HepG2 (cell line): ENCODE results near the gene PSD4. TPM values are rescaled to one million over a fixed set of nuclear protein-coding genes. Genes with fewer than 3 reads are reported as not detected.

Experiments
- CENPT ChIP-seq: sonication (generic); formaldehyde crosslinking; IDR thresholded peaks from 2 replicates; pipeline ENCODE4 v1.8.0; 2022; ENCODE audit warnings: low read depth, mild to moderate bottlenecking, moderate library complexity, missing genetic modification reagents
- FOXO4 ChIP-seq: sonication (generic); formaldehyde crosslinking; conservative IDR thresholded peaks from 2 replicates; pipeline ENCODE4 v1.8.1; 2023; ENCODE audit warnings: missing genetic modification reagents
- GATAD1 ChIP-seq: IDR thresholded peaks from 2 replicates; pipeline ENCODE4 v1.6.1; 2016; ENCODE audit warnings: missing genetic modification reagents, missing compliant biosample characterization
- KDM2A ChIP-seq: sonication (generic); formaldehyde crosslinking; IDR thresholded peaks from 2 replicates; pipeline ENCODE4 v1.4.0; 2020; ENCODE audit warnings: low read depth, missing genetic modification reagents, borderline replicate concordance
- WIZ ChIP-seq: sonication (generic); formaldehyde crosslinking; IDR thresholded peaks from 2 replicates; pipeline ENCODE4 v1.5.1; 2020; ENCODE audit warnings: mild to moderate bottlenecking, missing genetic modification reagents
- ZBTB2 ChIP-seq: sonication (generic); formaldehyde crosslinking; IDR thresholded peaks from 2 replicates; pipeline ENCODE4 v1.8.0; 2022; ENCODE audit warnings: low read depth, missing genetic modification reagents
- ZFP91 ChIP-seq: sonication (generic); formaldehyde crosslinking; IDR thresholded peaks from 2 replicates; pipeline ENCODE4 v1.9.0; 2022; ENCODE audit warnings: missing genetic modification reagents, mild to moderate bottlenecking, borderline replicate concordance
- ZFY ChIP-seq: sonication (generic); formaldehyde crosslinking; IDR thresholded peaks from 2 replicates; pipeline ENCODE4 v1.4.0; 2020; ENCODE audit warnings: missing genetic modification reagents
- ZNF234 ChIP-seq: sonication (generic); formaldehyde crosslinking; conservative IDR thresholded peaks from 2 replicates; pipeline ENCODE4 v1.5.1; 2020; ENCODE audit warnings: mild to moderate bottlenecking, missing genetic modification reagents
- ZNF878 ChIP-seq: sonication (generic); formaldehyde crosslinking; IDR thresholded peaks from 2 replicates; pipeline ENCODE4 v1.8.1; 2023; ENCODE audit warnings: mild to moderate bottlenecking, missing genetic modification reagents, moderate library complexity
- polyA plus RNA-seq, 8 experiments: library from polyadenylated mRNA; depleted of rRNA in 3 of 8; stranded (reverse) in 7 of 8; unstranded in 1 of 8; fragments of >200 nt; fragmentation: Illumina TruSeq in 4 of 8; extraction: Trizol in 4 of 8; gene quantifications; 2 replicates each; pipeline versions ENCODE4 v1.2.1 to v1.2.3, GENCODE V29; 2011 to 2016; ENCODE audit warnings: low read depth in 4 of 8, missing spikeins in 1 of 8, mixed read lengths in 1 of 8; ENCODE audit not compliant: insufficient read depth in 1 of 8
- total RNA-seq, 5 experiments: library from RNA; depleted of rRNA; stranded (reverse); fragments of >200 nt; fragmentation: Illumina TruSeq; extraction: Trizol; gene quantifications; 2 replicates each; pipeline ENCODE4 v1.2.3, GENCODE V29; 2016; ENCODE audit warnings: low read depth in 1 of 5
- TF ChIP-seq, protein P1 (sequence below): sonication (generic); formaldehyde crosslinking; IDR thresholded peaks from 2 replicates; pipeline ENCODE4 v1.9.0; 2021; ENCODE audit warnings: missing genetic modification reagents, borderline replicate concordance
- TF ChIP-seq, protein P2 (sequence below): sonication (generic); formaldehyde crosslinking; IDR thresholded peaks from 2 replicates; pipeline ENCODE4 v1.4.0; 2020; ENCODE audit warnings: missing genetic modification reagents, borderline replicate concordance
- TF ChIP-seq, protein P3 (sequence below): sonication (generic); formaldehyde crosslinking; IDR thresholded peaks from 2 replicates; pipeline ENCODE4 v1.4.0; 2020; ENCODE audit warnings: missing genetic modification reagents, borderline replicate concordance
- TF ChIP-seq, protein P4 (sequence below): fragments of 450-650 bp; IDR thresholded peaks from 2 replicates; pipeline ENCODE4 v1.6.1; 2016

Gene PSD4
- total and polyA plus RNA-seq, 2 of the 13 experiments (the other 11 are each of a cell fraction or from before 2014, with no cell fraction given), result 5.8 to 9.4 TPM

GRCh38 chr2:113164930-113165585 is 8.7 kb upstream of the PSD4 start (continued):
- TF ChIP-seq, protein P1, sequence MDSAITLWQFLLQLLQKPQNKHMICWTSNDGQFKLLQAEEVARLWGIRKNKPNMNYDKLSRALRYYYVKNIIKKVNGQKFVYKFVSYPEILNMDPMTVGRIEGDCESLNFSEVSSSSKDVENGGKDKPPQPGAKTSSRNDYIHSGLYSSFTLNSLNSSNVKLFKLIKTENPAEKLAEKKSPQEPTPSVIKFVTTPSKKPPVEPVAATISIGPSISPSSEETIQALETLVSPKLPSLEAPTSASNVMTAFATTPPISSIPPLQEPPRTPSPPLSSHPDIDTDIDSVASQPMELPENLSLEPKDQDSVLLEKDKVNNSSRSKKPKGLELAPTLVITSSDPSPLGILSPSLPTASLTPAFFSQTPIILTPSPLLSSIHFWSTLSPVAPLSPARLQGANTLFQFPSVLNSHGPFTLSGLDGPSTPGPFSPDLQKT (CRISPR knock-in tag), result no peak
- TF ChIP-seq, protein P2, sequence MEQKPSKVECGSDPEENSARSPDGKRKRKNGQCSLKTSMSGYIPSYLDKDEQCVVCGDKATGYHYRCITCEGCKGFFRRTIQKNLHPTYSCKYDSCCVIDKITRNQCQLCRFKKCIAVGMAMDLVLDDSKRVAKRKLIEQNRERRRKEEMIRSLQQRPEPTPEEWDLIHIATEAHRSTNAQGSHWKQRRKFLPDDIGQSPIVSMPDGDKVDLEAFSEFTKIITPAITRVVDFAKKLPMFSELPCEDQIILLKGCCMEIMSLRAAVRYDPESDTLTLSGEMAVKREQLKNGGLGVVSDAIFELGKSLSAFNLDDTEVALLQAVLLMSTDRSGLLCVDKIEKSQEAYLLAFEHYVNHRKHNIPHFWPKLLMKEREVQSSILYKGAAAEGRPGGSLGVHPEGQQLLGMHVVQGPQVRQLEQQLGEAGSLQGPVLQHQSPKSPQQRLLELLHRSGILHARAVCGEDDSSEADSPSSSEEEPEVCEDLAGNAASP (CRISPR knock-in tag), result no peak
- peak; percentile 51; the same call in 1 of the 2 replicates for TF ChIP-seq KDM2A (CRISPR knock-in tag)
- TF ChIP-seq, protein P3, sequence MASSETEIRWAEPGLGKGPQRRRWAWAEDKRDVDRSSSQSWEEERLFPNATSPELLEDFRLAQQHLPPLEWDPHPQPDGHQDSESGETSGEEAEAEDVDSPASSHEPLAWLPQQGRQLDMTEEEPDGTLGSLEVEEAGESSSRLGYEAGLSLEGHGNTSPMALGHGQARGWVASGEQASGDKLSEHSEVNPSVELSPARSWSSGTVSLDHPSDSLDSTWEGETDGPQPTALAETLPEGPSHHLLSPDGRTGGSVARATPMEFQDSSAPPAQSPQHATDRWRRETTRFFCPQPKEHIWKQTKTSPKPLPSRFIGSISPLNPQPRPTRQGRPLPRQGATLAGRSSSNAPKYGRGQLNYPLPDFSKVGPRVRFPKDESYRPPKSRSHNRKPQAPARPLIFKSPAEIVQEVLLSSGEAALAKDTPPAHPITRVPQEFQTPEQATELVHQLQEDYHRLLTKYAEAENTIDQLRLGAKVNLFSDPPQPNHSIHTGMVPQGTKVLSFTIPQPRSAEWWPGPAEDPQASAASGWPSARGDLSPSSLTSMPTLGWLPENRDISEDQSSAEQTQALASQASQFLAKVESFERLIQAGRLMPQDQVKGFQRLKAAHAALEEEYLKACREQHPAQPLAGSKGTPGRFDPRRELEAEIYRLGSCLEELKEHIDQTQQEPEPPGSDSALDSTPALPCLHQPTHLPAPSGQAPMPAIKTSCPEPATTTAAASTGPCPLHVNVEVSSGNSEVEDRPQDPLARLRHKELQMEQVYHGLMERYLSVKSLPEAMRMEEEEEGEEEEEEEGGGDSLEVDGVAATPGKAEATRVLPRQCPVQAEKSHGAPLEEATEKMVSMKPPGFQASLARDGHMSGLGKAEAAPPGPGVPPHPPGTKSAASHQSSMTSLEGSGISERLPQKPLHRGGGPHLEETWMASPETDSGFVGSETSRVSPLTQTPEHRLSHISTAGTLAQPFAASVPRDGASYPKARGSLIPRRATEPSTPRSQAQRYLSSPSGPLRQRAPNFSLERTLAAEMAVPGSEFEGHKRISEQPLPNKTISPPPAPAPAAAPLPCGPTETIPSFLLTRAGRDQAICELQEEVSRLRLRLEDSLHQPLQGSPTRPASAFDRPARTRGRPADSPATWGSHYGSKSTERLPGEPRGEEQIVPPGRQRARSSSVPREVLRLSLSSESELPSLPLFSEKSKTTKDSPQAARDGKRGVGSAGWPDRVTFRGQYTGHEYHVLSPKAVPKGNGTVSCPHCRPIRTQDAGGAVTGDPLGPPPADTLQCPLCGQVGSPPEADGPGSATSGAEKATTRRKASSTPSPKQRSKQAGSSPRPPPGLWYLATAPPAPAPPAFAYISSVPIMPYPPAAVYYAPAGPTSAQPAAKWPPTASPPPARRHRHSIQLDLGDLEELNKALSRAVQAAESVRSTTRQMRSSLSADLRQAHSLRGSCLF (CRISPR knock-in tag), result no peak
- TF ChIP-seq WIZ (CRISPR knock-in tag), result no peak
- TF ChIP-seq GATAD1 (CRISPR knock-in tag), result 0 out of 2 replicates have a peak, but pooled peaks have one; percentile 23
- TF ChIP-seq ZFY (CRISPR knock-in tag), result peak; percentile 32; the same call in 1 of the 2 replicates
- no peak for TF ChIP-seq CENPT (CRISPR knock-in tag)
- peak; percentile 50; the same call in 1 of the 2 replicates for TF ChIP-seq ZFP91 (CRISPR knock-in tag)
- TF ChIP-seq FOXO4 (CRISPR knock-in tag), result no peak
- no peak for TF ChIP-seq ZBTB2 (CRISPR knock-in tag)
- no peak for TF ChIP-seq ZNF234 (CRISPR knock-in tag)
- no peak for TF ChIP-seq ZNF878
- TF ChIP-seq, protein P4, sequence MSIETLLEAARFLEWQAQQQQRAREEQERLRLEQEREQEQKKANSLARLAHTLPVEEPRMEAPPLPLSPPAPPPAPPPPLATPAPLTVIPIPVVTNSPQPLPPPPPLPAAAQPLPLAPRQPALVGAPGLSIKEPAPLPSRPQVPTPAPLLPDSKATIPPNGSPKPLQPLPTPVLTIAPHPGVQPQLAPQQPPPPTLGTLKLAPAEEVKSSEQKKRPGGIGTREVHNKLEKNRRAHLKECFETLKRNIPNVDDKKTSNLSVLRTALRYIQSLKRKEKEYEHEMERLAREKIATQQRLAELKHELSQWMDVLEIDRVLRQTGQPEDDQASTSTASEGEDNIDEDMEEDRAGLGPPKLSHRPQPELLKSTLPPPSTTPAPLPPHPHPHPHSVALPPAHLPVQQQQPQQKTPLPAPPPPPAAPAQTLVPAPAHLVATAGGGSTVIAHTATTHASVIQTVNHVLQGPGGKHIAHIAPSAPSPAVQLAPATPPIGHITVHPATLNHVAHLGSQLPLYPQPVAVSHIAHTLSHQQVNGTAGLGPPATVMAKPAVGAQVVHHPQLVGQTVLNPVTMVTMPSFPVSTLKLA, result peak; percentile 51; the same call in 1 of the 2 replicates
